GM04503 (cell line): ENCODE measurements around the gene ASRGL1.
"Not testable (repeated sequence)": the region's sequence is repeated elsewhere in the genome, so short reads cannot be mapped to it uniquely, and the experiment has no call there.

Experiments
- DNase-seq: peaks from one replicate; pipeline ENCODE4 v3.0.0-alpha.2; 2012; ENCODE audit warnings: low read depth

Gene ASRGL1

DNA sequence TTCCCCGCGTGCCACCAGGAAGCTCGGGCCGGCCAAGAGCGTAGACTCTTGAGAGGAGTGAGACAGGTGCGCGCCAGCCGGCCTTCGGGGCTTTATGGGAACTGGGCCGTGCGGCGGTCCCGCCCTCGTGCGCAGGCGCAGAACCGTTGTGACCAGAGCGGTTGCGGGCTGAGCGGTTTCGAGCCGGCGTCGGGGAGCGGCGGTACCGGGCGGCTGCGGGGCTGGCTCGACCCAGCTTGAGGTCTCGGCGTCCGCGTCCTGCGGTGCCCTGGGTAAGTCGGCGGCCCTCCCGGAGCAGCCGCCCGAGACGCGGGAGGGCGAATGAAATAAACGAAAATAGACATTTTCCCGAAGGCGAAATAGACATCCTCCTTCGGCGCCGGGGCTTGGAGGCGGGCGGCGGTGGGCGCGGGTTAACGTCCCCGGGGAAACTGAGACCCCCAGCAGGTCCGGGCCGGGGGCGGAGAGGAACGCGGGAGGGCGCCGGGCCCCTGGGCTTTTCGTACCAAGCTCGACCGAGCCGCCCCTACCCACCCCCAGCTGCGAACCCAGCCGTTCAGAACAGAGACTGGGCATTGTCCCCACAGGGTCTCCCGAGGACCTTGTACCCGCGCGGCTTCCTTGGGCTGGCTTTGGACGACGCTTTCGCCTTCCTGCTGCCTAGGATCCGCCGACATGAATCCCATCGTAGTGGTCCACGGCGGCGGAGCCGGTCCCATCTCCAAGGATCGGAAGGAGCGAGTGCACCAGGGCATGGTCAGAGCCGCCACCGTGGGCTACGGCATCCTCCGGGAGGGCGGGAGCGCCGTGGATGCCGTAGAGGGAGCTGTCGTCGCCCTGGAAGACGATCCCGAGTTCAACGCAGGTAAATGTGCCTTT is at the start of gene ASRGL1:
TSS of gene ASRGL1 (plus strand) at position 146 of the 879 bp plus-strand sequence. CDS start at position 676, 530 bp downstream.
- no peak for DNase-seq

DNA sequence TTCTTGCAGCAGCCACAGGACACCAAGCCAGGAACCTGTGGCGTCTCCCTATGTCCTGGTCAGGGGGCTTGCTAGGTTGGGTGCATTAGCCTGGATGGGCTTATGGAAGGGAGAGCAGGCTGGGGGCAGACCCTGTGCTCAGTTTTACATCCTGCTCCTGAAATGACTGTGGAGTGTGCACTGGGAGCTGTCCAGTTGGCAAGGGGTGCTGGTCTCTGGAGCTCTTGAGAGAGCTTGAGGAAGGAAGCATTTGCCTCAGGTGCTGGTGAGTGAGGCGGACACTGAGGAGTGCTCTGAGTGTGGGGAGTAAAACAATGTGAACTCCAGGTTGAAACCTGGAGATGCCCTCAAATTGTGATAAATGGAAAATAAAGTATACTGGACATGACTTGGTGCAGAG is 41.7 kb upstream of the ASRGL1 start:
- no peak for DNase-seq

DNA sequence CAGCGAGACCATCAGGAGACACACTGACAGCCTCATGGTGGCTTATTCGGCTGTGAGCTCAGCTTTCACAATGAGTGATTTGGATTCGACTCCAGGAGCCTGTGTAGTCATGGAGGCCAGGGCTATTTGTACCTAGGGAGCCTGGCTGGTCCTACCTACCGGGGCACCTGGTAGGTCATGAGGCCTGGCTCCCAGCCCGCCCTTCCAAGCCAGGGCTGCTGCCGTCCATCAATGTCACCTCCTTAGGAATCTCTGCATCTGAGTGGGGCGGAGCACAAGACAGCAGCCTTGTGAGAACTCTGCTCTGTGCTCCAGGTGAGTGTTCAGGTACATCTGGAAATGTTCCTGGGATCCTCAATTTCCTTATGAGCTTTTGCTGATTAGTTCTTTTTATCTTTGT is 38.3 kb upstream of the ASRGL1 start, which contains the start of gene SCGB1D4:
TSS of gene SCGB1D4 (minus strand) at position 101 of the 400 bp plus-strand sequence. CDS start at position 36, 65 bp downstream.
- no peak for DNase-seq

DNA sequence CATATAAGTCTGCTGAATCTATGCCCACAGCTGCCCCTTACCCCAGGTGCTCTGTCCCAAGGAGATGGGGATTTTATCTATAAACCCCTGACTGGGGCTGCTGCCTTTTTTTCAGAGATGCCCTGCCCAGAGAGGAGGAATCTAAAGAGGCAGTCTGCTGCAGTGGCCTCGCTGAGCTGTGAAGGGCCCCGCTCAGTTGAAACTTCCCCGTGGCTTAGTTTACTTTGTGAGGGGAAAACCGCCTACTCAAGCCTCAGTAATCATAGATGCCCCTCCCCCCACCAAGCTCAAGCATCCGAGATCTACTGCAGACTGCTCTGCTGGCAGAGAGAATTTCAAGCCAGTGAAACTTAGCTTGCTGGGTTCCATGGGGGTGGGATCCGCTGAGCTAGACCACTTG is 31.0 kb upstream of the ASRGL1 start:
- DNase-seq: no peak

DNA sequence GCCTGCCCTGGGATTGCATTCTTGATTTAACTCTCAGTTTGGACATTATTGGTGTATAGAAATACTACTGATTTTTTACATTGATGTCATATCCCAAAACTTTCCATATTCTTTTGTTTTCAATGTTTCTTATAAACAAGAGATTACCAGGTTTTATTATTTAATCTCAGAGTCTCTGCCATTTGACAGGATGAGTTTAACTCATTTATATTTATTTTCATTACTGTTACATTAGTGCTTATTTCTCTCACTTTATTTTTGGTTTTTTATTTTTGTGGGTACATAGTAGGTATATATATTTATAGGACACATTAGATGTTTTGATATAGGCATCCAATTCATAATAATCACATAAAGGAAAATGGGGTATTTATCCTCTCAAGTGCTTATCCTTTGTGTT is 29.3 kb upstream of the ASRGL1 start:
- DNase-seq: no peak

DNA sequence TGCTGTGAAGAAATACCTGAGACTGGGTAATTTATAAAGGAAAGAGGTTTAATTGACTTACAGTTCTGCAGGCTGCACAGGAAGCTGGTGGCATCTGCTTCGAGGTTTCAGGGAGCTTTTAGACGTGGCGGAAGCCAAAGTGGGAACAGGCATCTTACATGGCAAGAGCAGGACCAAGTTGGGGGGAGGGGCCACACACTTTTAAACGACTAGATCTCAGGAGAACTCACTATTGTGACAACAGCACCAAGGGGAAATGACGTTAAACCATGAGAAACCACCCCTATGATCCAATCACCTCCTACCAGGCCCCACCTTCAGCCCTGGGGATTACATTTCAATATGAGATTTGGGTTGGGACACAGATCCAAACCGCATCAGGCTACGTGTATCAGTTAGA is 27.3 kb upstream of the ASRGL1 start:
- no peak for DNase-seq

DNA sequence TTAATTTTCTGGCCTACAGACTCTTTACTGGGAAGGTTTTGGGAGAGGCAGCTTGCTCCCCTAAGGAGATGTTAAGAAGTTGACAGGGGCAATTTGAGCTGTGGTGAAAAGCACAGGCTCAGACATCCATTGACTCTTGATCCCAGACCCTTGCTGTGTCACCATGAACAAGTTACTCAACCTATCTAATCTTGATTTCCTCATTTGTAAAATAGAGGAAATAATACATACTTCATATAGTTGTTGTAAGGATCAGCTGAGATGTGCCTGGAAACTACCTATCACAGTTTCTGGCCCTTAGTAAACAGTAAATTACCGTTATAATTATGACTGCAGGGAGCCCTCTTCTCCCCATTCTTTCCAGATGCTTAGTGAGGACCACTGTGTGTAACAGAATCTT is 21.8 kb upstream of the ASRGL1 start:
- DNase-seq: no peak

DNA sequence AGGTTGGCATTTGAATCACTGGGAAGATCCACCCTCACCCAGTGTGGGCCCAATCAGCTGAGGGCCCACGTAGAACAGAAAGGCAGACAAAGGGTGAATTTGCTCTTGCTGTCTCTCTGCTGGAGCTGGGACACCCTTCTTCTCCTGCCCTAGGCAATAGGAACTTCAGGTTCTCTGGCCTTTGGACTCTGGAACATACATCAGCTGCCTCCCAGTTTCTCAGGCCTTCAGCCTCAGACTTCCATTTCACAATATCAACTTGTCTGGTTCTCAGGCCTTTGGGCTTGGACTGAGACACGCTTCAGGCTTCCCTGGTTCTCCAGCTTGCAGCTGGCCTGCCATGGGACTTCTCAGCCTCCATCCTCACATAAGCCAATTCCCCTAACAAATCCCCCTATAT is 14.7 kb upstream of the ASRGL1 start:
- DNase-seq: no peak

DNA sequence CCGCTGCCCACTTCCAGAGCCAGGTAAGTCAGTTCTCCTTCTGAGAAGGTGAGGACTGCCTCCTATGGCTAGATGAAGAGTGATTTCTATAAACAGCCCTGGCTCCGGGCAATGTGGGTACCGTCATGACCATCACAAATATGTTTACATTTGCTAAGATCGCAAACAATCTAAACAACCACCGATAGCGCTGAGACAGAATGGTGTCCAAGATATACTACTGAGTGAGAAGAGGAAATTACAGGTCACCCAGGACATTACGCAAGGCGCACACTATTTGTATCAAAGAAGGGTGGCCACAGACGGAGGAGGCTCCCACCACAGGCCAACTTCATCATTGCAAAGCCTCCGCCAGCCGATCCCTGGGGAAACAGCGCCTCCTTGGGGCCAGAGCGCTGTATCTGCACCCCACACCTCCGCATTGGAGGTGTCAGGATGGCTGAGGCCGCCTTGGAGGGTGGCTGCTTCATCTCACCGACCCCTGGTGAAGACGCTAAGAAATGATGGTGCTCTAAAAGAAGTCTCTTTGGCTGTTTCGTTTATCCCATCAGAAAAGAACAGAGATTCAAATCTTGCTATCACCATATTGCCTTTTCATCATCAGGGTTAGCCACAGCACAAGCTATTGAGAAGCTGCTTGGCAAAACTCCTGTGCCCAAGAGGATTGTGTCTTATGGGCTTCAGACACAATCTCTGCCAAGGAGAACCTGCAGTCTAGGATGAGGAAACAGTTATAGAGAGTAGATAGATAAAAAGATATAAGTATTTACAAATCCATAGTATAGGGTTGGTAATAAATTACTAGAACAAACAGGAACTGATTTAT is 12.3 kb upstream of the ASRGL1 start:
- DNase-seq: no peak

DNA sequence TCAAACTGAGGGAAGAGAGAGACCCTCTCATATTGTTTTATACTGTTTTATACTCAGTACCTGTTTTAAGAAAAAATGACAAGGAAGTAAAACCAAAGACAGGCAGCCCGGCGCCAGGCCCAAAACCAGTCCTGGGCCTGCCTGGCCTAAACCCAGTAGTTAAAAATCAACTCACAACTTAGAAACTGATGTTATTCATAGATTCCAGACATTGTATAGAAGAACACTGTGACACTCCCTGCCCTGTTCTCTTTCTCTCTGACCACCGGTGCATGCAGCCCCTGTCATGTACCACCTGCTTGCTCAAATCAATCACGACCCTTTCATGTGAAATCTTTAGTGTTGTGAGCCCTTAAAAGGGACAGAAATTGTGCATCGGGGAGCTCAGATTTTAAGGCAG is 11.5 kb upstream of the ASRGL1 start:
- not testable (repeated sequence) for DNase-seq

DNA sequence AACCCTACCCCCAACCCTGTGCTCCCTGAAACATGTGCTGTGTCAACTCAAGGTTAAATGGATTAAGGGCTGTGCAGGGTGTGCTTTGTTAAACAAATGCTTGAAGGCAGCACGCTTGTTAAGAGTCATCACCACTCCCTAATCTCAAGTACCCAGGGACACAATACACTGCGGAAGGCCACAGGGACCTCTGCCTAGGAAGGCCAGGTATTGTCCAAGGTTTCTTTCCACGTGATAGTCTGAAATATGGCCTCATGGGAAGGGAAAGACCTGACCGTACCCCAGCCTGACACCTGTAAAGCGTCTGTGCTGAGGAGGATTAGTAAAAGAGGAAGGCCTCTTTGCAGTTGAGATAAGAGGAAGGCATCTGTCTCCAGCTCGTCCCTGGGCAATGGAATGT is 10.5 kb upstream of the ASRGL1 start:
- DNase-seq: not testable (repeated sequence)

DNA sequence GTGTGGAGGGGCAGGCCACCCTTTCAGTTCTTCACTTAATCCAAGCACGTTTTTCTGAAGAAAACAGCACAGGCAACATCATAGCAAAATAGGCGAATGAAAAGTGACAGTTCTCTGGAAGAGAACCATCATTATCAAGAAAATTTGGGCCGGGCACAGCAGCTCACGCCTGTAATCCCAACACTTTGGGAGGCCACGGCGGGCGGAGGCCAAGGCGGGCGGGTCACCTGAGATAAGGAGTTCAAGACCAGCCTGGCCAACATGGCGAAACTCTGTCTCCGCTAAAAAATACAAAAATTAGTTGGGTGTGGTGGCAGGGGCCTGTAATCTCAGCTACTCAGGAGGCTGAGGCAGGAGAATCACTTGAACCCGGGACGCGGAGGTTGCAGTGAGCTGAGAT is 9.7 kb upstream of the ASRGL1 start:
- DNase-seq: not testable (repeated sequence)

DNA sequence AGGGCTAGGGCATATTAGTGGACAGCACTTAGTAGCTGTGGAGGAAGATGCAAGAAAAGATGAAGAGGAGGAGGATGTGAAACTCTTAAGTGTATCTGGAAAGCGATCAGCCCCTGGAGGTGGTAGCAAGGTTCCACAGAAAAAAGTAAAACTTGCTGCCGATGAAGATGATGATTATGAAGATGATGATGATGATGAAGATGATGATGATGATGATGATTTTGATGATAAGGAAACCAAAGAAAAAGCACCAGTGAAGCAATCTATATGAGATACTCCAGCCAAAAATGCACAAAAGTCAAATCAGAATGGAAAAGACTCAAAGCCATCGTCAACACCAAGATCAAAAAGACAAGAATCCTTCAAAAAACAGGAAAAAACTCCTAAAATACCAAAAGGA is 6.0 kb upstream of the ASRGL1 start:
- DNase-seq: not testable (repeated sequence)

DNA sequence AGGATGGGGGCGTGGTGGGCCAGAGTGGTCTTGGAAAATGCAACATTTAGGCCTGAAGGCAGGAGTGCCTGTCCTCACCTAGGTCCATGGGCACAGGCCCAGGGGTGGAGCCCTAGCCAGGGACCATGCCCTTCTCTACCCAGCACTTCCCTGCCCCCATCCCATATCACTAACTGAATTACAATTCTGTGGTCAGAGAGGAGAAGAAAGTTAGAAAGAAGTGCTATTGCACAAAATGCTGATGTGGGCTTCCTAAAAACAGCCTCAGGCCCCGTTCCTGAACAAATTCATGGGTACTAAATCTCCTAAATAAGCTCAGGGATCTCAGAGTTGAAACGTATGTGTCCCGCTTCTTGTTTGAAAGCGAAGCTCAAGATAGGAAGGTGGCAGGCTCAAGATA is 3.5 kb upstream of the ASRGL1 start:
- DNase-seq: no peak

DNA sequence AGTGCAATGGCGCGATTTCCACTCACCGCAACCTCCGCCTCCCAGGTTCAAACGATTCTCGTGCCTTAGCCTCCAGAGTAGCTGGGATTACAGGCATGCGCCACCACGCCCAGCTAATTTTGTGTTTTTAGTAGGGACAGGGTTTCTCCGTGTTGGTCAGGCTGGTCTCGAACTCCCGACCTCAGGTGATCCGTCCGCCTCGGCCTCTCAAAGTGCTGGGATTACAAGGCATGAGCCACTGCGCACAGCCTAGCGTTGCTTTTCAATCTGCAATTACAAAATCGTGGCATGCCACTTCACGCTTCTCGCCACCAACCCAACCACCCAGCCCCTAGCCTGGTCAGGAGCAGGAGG is 322 bp upstream of the ASRGL1 start:
- DNase-seq: not testable (repeated sequence)

DNA sequence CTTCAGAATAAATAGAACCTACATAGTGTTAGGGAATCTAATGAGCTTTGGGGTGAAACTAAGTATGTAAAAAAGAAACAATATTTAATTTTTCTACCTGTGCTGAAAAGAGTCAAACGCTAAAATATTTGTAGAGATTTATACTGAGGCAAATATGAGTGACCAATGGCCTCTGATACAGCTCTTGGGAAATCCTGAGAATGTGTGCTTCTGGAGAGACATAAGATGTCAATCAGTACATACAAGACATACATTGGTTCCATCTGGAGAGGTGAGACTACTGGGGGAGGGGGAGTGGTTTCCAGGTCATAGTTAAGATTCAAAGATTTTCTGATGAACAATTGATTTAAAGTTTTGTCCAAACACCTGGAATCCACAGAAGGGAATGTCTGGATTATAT is 970 bp downstream of the ASRGL1 start:
- no peak for DNase-seq

DNA sequence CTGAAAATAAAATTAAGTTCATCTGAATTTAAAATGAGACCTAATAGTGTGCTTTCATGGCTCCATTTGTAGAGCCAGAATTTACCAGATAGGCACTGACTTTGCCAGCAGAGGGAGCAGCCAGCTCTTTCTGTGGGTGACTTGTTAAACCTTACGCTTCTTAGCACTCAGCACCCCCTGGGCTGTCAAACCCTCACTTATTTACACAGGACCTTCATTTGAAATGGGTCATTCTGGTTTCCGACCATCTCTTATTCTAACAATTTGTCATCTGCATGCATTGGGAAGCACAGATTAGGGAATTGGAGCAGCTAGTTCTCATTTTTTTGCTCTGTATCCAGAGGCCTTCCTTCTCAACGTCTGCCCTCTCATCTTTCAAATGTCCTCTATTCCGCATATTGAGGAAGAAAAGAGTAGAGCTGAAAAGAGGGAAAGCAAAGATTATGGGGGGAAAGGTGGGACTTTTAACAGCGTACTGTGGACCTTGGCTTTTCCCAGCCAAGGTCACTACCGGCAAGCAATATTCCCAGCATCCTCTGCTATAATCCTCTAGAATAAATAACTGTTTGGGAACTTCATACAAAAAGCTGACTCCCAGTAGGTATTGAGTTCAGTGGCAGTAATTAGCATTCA is 3.1 kb downstream of the ASRGL1 start:
- DNase-seq: no peak

DNA sequence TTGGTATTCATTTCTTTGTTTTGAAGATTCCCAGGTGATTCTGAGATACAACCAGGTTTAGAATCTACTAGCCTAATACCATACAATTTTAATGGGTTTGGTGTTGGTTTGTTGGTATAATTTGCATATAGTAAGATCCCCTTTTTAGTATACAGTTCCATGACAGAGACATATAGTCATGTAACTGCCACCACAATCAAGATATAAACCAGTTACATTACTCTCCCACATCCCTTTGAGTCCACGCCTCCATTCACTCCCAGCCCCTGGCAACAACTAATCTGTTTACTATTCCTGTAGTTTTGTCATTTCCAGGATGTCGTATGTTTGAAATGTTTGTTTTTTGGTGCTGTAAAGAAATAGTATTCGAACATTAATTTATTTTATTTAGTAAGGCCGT is 4.3 kb downstream of the ASRGL1 start:
- no peak for DNase-seq

DNA sequence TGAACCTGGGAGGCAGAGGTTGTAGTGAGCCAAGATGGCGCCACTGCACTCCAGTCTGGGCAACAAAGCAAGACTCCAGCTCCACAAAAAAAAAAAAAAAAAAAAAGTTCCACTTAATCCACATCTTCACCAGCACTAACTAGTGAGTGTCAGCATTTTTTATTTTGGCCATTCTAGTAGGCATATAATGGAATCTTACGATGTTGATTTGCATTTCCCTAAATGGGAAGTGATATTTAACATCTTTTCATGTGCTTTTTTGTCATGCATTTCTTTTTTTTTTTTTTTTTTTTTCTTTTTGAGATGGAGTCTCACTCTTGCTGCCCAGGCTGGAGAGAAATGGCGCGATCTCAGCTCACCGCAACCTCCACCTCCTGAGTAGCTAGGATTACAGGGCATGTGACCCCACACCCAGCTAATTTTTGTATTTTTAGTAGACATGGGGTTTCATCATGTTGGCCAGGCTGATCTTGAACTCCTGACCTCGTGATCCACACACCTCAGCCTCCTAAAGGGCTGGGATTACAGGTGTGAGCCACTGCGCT is 6.5 kb downstream of the ASRGL1 start:
- not testable (repeated sequence) for DNase-seq

DNA sequence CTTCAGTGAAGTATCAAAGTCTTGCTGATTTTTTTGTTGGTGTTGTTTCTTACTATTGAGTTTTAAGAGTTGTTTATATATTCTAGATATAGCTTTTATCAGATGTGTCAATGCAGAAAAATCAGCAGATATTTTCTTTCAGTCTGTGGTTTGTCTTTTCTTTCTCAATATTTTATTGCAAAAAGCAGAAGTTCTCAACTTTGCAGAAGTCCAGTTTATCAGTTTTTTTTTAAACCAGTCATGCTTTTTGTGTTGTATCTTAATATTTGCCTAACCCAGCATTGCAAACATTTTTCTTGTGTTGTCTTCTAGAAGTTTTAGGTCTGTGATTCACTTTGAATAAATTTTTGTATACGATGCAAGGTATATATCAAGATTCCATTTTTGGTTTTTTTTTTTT is 7.0 kb downstream of the ASRGL1 start:
- DNase-seq: no peak

DNA sequence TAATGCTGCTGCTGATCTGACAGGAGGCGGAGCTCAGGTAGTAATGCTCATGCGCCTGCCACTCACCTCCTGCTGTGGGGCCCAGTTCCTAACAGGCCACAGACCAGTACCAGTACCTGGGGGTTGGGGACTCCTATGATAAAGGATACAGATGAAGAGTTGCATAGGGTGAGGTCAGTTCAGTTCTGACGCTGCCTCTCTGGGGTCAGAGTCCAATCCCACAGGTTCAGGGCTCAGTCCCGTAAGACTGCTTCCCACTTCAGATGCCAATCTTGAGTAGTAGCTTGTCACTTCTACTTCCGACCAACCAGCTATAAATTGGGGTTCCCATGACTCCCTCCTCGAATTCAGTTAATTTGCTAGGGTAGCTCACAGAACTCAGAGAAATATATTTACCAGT is 8.6 kb downstream of the ASRGL1 start:
- DNase-seq: no peak
